NCI-H1417 treated with DMSO at 0.1 percent for 48 hours (cell line): ENCODE data around the gene TEX14.
"Not testable (repeated sequence)": the region's sequence is repeated elsewhere in the genome, so short reads cannot be mapped to it uniquely, and the experiment has no call there.

Experiments
- DNase-seq: peaks from one replicate; lab custom pipeline; 2025; lab: John Stamatoyannopoulos, UW

Gene TEX14

DNA sequence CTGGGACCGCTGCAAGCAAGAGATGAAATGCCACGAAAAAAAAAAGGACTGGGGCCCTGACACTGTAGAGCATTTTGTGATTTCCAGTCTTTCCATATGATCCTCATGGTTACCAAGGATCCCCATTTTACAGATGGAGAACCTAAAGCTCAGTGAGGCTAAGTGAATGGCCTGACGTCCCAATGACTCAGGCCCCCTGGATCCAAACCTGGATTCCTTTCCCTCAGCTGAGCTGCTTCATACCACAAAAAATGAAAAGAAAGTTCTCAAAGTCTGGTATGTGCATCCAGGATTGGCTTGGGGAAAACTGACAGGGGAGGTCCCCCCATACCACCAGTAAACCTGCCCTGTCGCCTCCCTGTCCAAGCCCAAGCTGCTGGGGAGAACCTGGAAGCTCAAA is 80.5 kb downstream of the TEX14 start:
- DNase-seq = no peak

DNA sequence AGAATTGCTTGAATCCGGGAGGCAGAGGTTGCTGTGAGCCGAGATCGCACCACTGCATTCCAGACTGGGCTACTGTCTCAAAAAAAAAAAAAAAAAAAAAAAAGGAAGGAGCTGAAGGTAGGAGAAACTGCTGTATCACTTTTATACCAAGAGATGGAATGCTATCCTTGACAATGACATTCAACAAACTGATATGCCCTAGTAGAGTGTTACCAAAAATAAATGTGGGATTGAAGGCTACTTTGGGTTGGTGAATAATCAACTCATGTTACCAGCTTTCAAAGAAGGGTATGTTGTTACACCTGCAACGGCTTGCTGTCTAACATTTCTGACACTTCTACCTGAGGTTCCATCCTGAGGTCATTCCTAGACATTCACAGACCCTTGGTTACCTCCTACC is 84.9 kb downstream of the TEX14 start:
- no peak for DNase-seq

DNA sequence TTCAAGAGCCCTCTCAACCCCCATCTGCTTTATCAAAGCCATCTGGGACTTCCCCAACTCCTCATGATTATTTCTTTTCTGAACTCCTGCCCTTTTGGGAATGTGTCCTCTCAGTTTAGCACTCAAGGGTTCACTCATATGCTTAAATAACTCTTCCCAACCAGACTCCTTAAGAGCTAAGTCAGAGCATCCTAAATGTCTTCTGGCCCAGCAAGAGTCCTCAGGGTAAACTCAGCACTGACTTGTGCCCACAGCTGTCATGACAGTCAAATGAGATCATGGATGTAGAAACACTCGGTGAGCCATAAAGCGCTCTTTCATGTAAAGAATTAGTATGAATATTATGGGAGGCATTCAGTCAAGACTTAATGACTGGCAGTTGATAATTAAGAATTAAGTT is 85.9 kb downstream of the TEX14 start:
- DNase-seq = no peak

GRCh38 chr17:58605470-58605869 is 86.4 kb downstream of the TEX14 start:
- no peak for DNase-seq

GRCh38 chr17:58601976-58602375 is 89.9 kb downstream of the TEX14 start:
- no peak for DNase-seq

GRCh38 chr17:58597371-58597770 is 94.5 kb downstream of the TEX14 start:
- no peak for DNase-seq

DNA sequence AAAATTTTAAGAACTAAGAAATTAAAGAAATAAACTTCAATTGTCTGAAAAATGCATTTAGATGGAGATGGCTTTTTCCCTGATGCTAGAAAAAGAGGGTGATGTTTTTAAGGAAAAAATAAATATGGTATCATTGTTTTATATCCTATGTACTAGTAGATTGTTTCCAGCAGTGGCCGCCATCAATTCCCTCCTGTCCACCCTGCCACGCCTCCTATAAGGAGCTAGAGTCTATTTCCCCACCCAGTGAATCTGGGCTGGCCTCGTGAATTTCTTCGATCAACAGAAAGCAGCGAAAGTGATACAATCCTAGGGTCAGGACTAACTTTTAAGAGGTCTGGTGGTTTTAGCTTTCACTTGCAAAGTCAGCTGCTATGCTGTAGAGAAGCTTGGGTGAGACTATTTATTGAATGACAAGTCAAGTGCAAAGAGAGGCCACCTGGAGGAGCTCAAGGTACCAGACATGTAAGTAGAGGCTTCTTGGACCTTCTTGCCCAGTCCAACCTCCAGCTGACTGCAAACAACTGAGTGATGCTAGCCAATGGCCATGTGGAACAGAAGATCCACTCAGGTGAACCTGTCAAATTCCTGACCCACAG is 96.6 kb downstream of the TEX14 start:
- DNase-seq = no peak

GRCh38 chr17:58593123-58593522 is 98.7 kb downstream of the TEX14 start:
- no peak for DNase-seq

- DNase-seq = no peak
Measured at GRCh38 chr17:58591455-58591854, 100.4 kb downstream of the TEX14 start.

GRCh38 chr17:58590377-58590776 is 101.5 kb downstream of the TEX14 start:
- DNase-seq = no peak

- peak; percentile 0 for DNase-seq
Measured at GRCh38 chr17:58587713-58588117, 104.1 kb downstream of the TEX14 start.

GRCh38 chr17:58586009-58586644 is 105.7 kb downstream of the TEX14 start:
- no peak for DNase-seq

GRCh38 chr17:58585554-58585953 is 106.3 kb downstream of the TEX14 start:
- DNase-seq = no peak

GRCh38 chr17:58583486-58583885 is 108.4 kb downstream of the TEX14 start:
- no peak for DNase-seq

DNA sequence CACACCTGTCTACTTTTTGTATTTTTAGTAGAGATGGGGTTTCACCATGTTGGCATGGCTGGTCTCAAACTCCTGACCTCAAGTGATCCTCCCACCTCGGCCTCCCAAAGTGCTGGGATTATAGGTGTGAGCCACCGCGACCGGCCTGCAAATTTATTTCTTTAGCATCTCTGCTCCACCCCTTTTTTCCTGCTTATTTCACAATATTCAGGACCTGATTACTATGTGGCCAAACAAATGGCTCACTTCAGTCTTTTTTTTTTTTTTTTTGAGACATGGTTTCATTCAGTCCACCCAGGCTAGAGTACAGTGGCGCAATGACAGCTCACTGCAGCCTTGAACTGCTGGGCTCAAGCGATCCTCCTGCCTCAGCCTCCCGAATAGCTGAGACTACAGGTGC is 109.1 kb downstream of the TEX14 start:
- DNase-seq = not testable (repeated sequence)

GRCh38 chr17:58580671-58581070 is 111.2 kb downstream of the TEX14 start:
- DNase-seq = no peak

DNA sequence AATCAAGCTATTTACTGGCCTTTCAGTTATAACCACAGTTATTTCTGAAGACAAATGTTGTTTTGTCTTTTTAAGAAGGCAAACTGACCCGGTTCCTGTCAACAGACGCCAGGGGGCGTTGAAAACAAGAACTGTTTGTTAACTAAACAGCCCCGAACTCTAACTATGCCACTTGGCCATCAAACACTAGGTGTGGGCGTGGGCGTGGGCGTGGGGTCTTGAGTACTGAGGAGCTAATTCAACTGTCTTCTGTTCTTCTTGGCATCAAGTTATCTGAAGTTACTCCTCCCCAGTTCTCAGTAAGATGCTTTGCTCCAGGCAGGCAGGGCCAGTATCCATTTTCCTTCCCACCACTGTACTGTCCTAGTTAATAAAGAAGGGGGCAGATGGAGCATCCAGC is 114.1 kb downstream of the TEX14 start:
- DNase-seq = no peak

GRCh38 chr17:58576679-58577367 is 115.0 kb downstream of the TEX14 start:
- DNase-seq = no peak

GRCh38 chr17:58575511-58575910 is 116.3 kb downstream of the TEX14 start:
- no peak for DNase-seq

GRCh38 chr17:58574025-58574424 is 117.8 kb downstream of the TEX14 start:
- DNase-seq = no peak

- no peak for DNase-seq
Measured at GRCh38 chr17:58572846-58573245, 119.0 kb downstream of the TEX14 start.

- no peak for DNase-seq
Measured at GRCh38 chr17:58570758-58571157, 121.1 kb downstream of the TEX14 start.

DNA sequence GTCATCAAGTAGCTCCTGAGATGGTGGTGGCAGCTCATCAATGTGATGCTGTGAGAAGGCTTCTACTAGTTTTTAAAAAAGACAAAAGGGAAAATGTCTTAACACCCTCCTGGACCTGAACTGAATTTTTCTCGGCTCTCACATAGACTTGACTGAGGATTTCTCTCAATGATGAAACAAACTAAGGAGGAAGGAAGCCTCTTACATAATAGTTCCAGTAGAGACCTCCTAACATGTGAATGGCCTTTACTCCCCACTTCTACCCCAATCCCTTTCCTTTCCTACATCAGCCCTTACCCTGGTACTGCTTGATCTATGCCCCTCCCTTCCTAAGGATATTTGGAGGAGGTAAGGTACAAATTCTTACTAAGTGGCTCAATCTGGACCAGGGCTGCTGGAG is 122.6 kb downstream of the TEX14 start:
- DNase-seq = no peak
